Measurements from ENCODE around the gene HMCN1.

DNA sequence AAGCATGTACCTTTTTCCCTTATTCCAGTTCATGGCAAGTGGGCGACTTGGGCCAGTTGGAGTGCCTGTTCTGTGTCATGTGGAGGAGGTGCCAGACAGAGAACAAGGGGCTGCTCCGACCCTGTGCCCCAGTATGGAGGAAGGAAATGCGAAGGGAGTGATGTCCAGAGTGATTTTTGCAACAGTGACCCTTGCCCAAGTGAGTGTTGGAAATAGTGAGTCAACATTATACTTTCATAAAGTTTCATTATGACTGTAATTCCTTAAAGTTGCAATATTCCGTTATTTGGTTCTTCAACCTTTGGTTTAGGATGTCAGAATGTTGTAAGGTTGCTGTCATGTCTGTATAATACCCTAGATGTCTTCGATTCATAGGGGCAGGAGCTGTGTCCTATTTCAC is 410.3 kb downstream of the HMCN1 start:
- TF ChIP-seq, protein P1, sequence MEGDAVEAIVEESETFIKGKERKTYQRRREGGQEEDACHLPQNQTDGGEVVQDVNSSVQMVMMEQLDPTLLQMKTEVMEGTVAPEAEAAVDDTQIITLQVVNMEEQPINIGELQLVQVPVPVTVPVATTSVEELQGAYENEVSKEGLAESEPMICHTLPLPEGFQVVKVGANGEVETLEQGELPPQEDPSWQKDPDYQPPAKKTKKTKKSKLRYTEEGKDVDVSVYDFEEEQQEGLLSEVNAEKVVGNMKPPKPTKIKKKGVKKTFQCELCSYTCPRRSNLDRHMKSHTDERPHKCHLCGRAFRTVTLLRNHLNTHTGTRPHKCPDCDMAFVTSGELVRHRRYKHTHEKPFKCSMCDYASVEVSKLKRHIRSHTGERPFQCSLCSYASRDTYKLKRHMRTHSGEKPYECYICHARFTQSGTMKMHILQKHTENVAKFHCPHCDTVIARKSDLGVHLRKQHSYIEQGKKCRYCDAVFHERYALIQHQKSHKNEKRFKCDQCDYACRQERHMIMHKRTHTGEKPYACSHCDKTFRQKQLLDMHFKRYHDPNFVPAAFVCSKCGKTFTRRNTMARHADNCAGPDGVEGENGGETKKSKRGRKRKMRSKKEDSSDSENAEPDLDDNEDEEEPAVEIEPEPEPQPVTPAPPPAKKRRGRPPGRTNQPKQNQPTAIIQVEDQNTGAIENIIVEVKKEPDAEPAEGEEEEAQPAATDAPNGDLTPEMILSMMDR (IDR thresholded peaks at IDR 0.05), result no peak
- no peak for TF ChIP-seq POLR2A (IDR thresholded peaks at IDR 0.05)

All from thyroid gland (tissue), 4 donors.